Peyer's patch (tissue), 4 donors: ENCODE results near the gene THG1L. TPM values are rescaled to one million over a fixed set of nuclear protein-coding genes. Genes with fewer than 3 reads are reported as not detected.

Experiments
- DNase-seq, 3 donors: peaks; one replicate each; pipeline ENCODE4 v3.0.0-alpha.2; 2017 to 2019
- H3K27ac ChIP-seq, 4 donors: fragments of 200-600 bp; sonication (generic); one replicate each; pipeline ENCODE4 v1.5.1; 2016 to 2019
- H3K27me3 ChIP-seq, 2 donors: fragments of 200-600 bp; sonication (generic); one replicate each; pipeline ENCODE4 v1.5.1; 2019
- H3K36me3 ChIP-seq, 3 donors: fragments of 200-600 bp; sonication (generic); one replicate each; pipeline ENCODE4 v1.5.1; 2016 to 2019
- H3K4me1 ChIP-seq, 4 donors: fragments of 200-600 bp; sonication (generic); one replicate each; pipeline ENCODE4 v1.5.1; 2016 to 2019
- H3K4me3 ChIP-seq, 4 donors: fragments of 200-600 bp; sonication (generic); 1 replicate in 3 of 4; 2 replicates in 1 of 4; pipeline ENCODE4 v1.5.1; 2016 to 2019; ENCODE audit warnings: mild to moderate bottlenecking in 1 of 4
- H3K9me3 ChIP-seq, 4 donors: fragments of 200-600 bp; sonication (generic); one replicate each; pipeline ENCODE4 v1.5.1; 2016 to 2019; ENCODE audit warnings: mild to moderate bottlenecking in 1 of 4
- CTCF ChIP-seq, 6 experiments: fragments of 450-650 bp in 4 of 6; fragments of 200-600 bp in 2 of 6; sonication (generic) in 1 of 6; IDR thresholded peaks; one replicate each; pipeline ENCODE4 v1.5.1; 2017 to 2019; ENCODE audit warnings: antibody characterized with exemption in 6 of 6, mild to moderate bottlenecking in 3 of 6, moderate library complexity in 1 of 6
- POLR2A ChIP-seq, 2 donors: fragments of 450-650 bp; IDR thresholded peaks; one replicate each; pipeline ENCODE4 v1.5.1; 2017; ENCODE audit warnings: antibody characterized with exemption in 2 of 2, mild to moderate bottlenecking in 2 of 2, moderate library complexity in 2 of 2
- total RNA-seq, 4 donors: library from RNA; depleted of rRNA; stranded (reverse); fragments of >200 nt; gene quantifications; one replicate each; pipeline ENCODE4 v1.1.0, GENCODE V29; 2016

The THG1L gene
- total RNA-seq, 4 donors from 2014 or later, result 4.0 to 29.7 (median 8.9) TPM

GRCh38 chr5:157710431-157710830 is 20.8 kb upstream of the THG1L start:
- no peak for TF ChIP-seq CTCF (IDR thresholded peaks at IDR 0.05)
- no peak for TF ChIP-seq POLR2A (IDR thresholded peaks at IDR 0.05)
- no peak for DNase-seq
- Histone ChIP-seq H3K9me3 (no peaks in the 10 kb centered on the region), H3K36me3 (no peaks in the 10 kb centered on the region), H3K27ac (no peak overlapping the region), H3K4me3 (no peak overlapping the region), H3K4me1 (no peaks in the 10 kb centered on the region), H3K27me3 (no peaks in the 10 kb centered on the region)

- Histone ChIP-seq H3K4me1 (no peaks in the 10 kb centered on the region), H3K4me3 (no peak overlapping the region), H3K9me3 (no peaks in the 10 kb centered on the region), H3K36me3 (no peaks in the 10 kb centered on the region), H3K27ac (no peak overlapping the region), H3K27me3 (no peaks in the 10 kb centered on the region)
- TF ChIP-seq POLR2A (IDR thresholded peaks at IDR 0.05) (no peak), CTCF (IDR thresholded peaks at IDR 0.05) (no peak)
- DNase-seq, result no peak
Observed at GRCh38 chr5:157710882-157711281, 20.3 kb upstream of the THG1L start.

GRCh38 chr5:157713830-157714595 is 17.2 kb upstream of the THG1L start:
- DNase-seq, result no peak
- H3K27me3 ChIP-seq, result no peaks in the 10 kb centered on the region
- no peak overlapping the region for H3K4me3 ChIP-seq
- H3K9me3 ChIP-seq, result no peaks in the 10 kb centered on the region
- H3K36me3 ChIP-seq, result no peaks in the 10 kb centered on the region
- no peak overlapping the region for H3K27ac ChIP-seq
- TF ChIP-seq CTCF (IDR thresholded peaks at IDR 0.05) (no peak), POLR2A (IDR thresholded peaks at IDR 0.05) (no peak)
- H3K4me1 ChIP-seq, result no peaks in the 10 kb centered on the region

- TF ChIP-seq POLR2A (IDR thresholded peaks at IDR 0.05) (no peak), CTCF (IDR thresholded peaks at IDR 0.05) (no peak)
- Histone ChIP-seq H3K27ac (no peak overlapping the region), H3K27me3 (no peaks in the 10 kb centered on the region), H3K36me3 (no peaks in the 10 kb centered on the region), H3K4me3 (no peak overlapping the region), H3K4me1 (no peaks in the 10 kb centered on the region), H3K9me3 (no peaks in the 10 kb centered on the region)
- no peak for DNase-seq
Observed at GRCh38 chr5:157714596-157714864, 16.7 kb upstream of the THG1L start.

GRCh38 chr5:157718519-157718918 is 12.7 kb upstream of the THG1L start:
- Histone ChIP-seq H3K9me3 (no peaks in the 10 kb centered on the region), H3K4me1 (no peaks in the 10 kb centered on the region), H3K36me3 (no peaks in the 10 kb centered on the region), H3K27me3 (no peaks in the 10 kb centered on the region), H3K27ac (no peak overlapping the region), H3K4me3 (no peak overlapping the region)
- TF ChIP-seq CTCF (IDR thresholded peaks at IDR 0.05) (peak; percentile 8 to 86 (median 74)), POLR2A (IDR thresholded peaks at IDR 0.05) (no peak)
- no peak for DNase-seq

- no peak overlapping the region for H3K4me3 ChIP-seq
- no peak overlapping the region for H3K27ac ChIP-seq
- H3K36me3 ChIP-seq, result no peaks in the 10 kb centered on the region
- DNase-seq, result no peak
- TF ChIP-seq CTCF (IDR thresholded peaks at IDR 0.05), result no peak
- no peak for TF ChIP-seq POLR2A (IDR thresholded peaks at IDR 0.05)
- no peaks in the 10 kb centered on the region for H3K4me1 ChIP-seq
- H3K27me3 ChIP-seq, result no peaks in the 10 kb centered on the region
- H3K9me3 ChIP-seq, result no peaks in the 10 kb centered on the region
Observed at GRCh38 chr5:157719245-157719644, 12.0 kb upstream of the THG1L start.
